ENCODE measurements around the gene MYCN. TPM values are rescaled to one million over a fixed set of nuclear protein-coding genes. Genes with fewer than 3 reads are reported as not detected.
"Not testable (repeated sequence)": the region's sequence is repeated elsewhere in the genome, so short reads cannot be mapped to it uniquely, and the experiment has no call there.

Gene MYCN
- total RNA-seq, 1 donor from 2014 or later, result 0.29 TPM

GRCh38 chr2:15956751-15957736, 16.7 kb downstream of the MYCN start:
- DNase-seq (ENCODE audit: low spot score), result peak; percentile 53

DNA sequence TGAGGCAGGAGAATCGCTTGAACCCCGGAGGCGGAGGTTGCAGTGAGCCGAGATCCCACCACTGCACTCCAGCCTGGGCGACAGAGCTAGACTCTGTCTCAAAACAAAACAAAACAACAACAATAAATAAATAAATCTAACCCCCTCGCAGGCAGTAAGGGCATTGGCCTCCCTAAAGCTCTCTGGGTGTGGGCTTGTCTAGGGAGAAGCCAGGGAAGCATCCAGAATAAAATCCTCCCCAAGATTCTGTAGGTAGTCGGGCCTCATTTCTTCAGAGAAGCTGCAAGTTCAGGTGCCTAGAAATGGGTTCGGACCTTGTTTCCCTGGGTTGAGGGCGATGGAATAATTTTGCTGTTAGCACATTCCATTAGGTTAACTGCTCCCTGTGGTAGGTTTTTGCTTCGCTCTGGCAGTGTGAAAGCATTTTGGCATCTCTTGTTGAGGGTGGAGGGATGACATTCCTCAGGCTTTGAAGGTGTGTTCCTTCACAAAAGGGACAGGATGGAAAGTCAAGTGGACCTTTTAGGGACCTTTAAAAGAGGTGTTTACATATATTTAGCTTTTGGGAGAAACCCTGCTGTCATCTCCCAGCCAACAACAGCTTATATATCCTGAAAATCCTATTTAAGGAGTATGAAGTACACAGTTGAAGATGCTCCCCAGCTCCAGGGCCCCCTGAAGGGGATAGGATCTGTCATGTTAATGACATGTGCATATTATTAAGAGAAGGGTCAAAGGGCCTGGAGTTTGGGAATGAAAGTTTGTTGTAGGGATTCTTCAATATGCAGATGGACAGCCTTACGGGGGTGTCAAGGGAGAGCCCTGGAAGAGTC, 17.7 kb downstream of the MYCN start:
- peak; percentile 51 for DNase-seq (ENCODE audit: low spot score)

DNA sequence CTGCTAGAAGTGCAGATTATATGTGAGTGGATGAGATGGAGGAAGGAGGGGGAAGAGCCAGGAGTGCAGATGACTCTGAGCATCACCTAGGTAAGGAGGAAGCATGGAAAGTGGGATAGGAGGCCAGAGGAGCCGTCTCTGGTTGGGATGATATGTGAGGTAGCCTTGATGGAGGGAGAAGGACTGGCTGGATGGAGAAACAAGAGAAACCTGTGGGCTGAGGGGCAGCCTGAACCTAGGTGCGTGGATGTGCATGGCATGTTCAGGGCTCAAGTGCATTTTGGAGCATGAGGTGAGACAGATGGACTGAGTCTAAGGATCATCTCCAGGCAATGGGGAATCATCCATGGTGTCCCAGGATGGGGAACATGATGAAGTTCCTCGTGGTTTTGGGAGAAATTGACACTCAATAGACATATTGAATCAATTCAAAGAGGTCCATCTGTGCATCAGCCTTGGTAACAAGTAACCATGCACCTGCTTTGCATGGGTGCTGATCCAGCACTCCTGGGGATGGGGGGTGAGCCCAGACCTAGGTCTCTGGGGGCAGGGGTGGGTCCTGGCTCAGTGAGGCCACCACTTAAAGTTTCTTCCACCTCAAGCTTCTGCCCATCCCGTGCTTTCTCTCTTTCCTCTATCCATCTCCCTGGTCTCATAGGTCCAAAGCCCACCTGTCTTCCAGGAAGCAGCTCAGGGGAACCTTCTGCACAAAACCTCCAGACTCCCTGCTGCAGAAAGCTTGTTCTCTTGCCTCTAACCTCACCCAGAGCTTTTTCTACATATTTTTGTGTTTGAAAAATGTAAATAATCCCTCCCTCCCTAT, 19.2 kb downstream of the MYCN start:
- DNase-seq (ENCODE audit: low spot score), result peak; percentile 47

GRCh38 chr2:15960154-15960520, 19.8 kb downstream of the MYCN start:
- not testable (repeated sequence) for DNase-seq (ENCODE audit: low spot score)

DNA sequence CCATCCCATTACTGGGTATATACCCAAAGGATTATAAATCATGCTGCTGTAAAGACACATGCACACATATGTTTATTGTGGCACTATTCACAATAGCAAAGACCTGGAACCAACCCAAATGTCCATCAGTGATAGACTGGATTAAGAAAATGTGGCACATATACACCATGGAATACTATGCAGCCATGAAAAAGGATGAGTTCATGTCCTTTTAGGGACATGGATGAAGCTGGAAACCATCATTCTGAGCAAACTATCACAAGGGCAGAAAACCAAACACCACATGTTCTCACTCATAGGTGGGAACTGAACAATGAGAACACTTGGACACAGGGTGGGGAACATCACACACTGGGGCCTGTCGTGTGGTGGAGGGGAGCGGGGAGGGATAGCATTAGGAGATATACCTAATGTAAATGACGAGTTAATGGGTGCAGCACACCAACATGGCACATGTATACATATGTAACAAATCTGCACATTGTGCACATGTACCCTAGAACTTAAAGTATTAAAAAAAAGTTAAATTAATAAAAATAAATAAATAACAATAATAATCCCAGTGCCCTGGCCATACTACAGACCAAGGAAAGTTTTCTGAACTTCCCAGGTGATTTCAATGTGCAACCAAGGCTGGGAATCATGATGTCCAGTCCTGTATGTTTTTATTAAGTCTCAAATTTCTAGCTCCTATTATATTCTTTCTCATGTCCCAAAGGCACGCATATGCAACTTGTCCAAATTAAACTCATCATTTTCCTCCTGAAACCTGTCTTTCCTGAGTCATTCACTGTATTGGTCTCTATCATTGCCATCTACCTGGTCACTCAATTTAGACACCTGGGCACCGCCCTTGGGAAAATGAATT, 23.0 kb downstream of the MYCN start:
- peak; percentile 2 for DNase-seq (ENCODE audit: low spot score)

DNA sequence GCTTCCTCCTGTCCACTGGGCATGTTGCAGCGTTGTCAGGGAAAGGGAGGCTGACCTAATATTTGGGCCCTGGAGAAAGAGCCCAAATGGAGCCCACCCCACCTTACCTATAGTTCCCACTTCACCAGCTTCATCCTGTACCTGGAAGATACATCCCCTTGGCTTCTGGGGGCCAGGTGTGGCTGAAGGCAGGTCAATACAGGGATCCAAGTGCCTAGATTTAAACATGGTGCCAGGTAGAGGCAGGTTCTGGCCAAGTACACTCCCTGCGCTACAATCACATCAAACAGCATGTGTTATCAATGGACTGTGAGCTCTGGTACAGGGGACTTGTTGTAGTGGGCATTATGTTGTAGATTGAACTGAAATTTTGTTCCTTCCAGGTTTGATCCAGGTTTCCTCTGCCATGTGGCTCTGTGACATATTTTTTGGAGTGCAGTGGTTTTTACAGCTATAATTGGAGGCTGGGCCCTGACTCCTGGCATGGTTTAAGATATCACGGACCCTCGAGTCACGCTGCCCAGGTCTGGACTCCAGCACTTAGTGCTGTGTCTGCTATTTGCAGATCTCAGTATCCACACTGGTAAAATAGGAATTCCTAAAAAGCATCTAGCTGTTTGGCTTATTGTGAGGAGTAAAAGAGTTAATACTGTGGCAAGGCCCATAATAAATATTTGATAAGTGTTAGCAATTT, 23.8 kb downstream of the MYCN start:
- peak; percentile 24 for DNase-seq (ENCODE audit: low spot score)

- peak; percentile 62 for DNase-seq (ENCODE audit: low spot score)
Observed at GRCh38 chr2:15964936-15965563, 24.7 kb downstream of the MYCN start.

- DNase-seq (ENCODE audit: low spot score), result peak; percentile 74
Observed at GRCh38 chr2:15965564-15966019, 25.2 kb downstream of the MYCN start.

GRCh38 chr2:15967415-15968279, 27.3 kb downstream of the MYCN start:
- peak; percentile 43 for DNase-seq (ENCODE audit: low spot score)

GRCh38 chr2:15968280-15969178, 28.2 kb downstream of the MYCN start:
- peak; percentile 87 for DNase-seq (ENCODE audit: low spot score)

DNA sequence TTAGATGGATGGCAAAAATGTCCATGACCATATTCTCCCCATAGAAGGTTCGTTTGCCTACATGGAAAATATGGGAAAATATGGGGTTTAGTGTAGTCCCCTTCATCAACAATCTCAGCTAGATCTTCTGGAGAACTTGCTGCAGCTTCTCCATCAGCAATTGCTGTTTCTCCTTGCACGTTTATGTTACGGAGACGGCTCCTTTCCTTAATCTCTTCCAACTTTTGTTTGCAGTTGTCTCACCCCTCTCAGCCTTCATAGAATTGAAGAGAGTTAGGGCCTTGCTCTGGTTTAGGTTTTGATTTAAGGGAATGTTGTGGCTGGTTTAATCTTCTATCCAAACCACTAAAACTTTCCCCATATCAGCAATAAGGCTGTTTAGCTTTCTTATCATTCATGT, 28.9 kb downstream of the MYCN start:
- no peak for DNase-seq (ENCODE audit: low spot score)

DNA sequence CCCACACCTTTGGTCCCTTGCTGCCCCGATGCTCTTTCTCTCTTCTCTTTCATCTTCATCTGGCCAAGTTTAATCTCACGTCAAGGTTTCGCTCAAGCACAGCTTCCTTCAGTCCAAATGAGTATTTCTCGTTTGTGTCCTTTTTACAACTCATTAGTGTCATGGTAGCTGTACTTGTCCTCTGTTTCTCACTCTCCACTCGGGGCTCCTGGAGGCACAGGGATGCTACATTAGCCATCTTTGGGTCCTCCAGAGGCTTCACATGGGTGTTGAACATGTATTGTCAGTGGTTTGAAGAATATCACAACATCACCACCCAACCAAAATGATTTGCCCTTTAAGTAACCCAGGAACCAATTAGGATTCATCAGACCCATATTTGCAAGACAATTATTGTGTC, 30.4 kb downstream of the MYCN start:
- peak; percentile 9 for DNase-seq (ENCODE audit: low spot score)

GRCh38 chr2:15971351-15971750, 31.0 kb downstream of the MYCN start:
- peak; percentile 69 for DNase-seq (ENCODE audit: low spot score)

GRCh38 chr2:15971831-15972522, 31.6 kb downstream of the MYCN start:
- peak; percentile 26 for DNase-seq (ENCODE audit: low spot score)

GRCh38 chr2:15973481-15974401, 33.4 kb downstream of the MYCN start:
- DNase-seq (ENCODE audit: low spot score), result peak; percentile 6

All from mesenteric fat pad (tissue), 1 donor.